Small intestine (tissue), 7 donors: Measurements from ENCODE around the gene R3HDM1. TPM values are rescaled to one million over a fixed set of nuclear protein-coding genes. Genes with fewer than 3 reads are reported as not detected.
"Not testable (repeated sequence)": the region's sequence is repeated elsewhere in the genome, so short reads cannot be mapped to it uniquely, and the experiment has no call there.

Experiments
- DNase-seq, 2 donors: peaks; one replicate each; pipeline versions ENCODE4 v3.0.0 to v3.0.0-alpha.2; 2013
- FAIRE-seq: peaks from 2 replicates; lab custom pipeline; 2012; peaks lifted over from hg19 to GRCh38; lab: Jason Lieb, UNC
- H3K27ac ChIP-seq, 3 donors: one replicate each; pipeline ENCODE4 v1.5.1; 2013; ENCODE audit warnings: low read length in 2 of 3, mild to moderate bottlenecking in 2 of 3, control low read depth in 1 of 3, inconsistent platforms in 1 of 3, low read depth in 1 of 3, moderate library complexity in 1 of 3
- H3K27me3 ChIP-seq, 3 donors: one replicate each; pipeline ENCODE4 v1.6.1; 2013; ENCODE audit warnings: low read length in 3 of 3, inconsistent platforms in 1 of 3; ENCODE audit not compliant: control insufficient read depth in 3 of 3, insufficient read depth in 3 of 3
- H3K36me3 ChIP-seq, 3 donors: one replicate each; pipeline ENCODE4 v1.6.1; 2013; ENCODE audit warnings: low read length in 3 of 3, inconsistent platforms in 1 of 3, low read depth in 1 of 3, mild to moderate bottlenecking in 1 of 3, moderate library complexity in 1 of 3; ENCODE audit not compliant: control insufficient read depth in 3 of 3, insufficient read depth in 2 of 3
- H3K4me1 ChIP-seq, 3 donors: one replicate each; pipeline ENCODE4 v1.6.1; 2013; ENCODE audit warnings: low read length in 2 of 3, inconsistent platforms in 1 of 3, low read depth in 1 of 3, mild to moderate bottlenecking in 1 of 3, moderate library complexity in 1 of 3; ENCODE audit not compliant: control insufficient read depth in 3 of 3, insufficient read depth in 2 of 3
- H3K4me3 ChIP-seq, 3 donors: one replicate each; pipeline ENCODE4 v1.5.1; 2013; ENCODE audit warnings: low read length in 3 of 3, control low read depth in 1 of 3, inconsistent platforms in 1 of 3, low read depth in 1 of 3, mild to moderate bottlenecking in 1 of 3, moderate library complexity in 1 of 3
- H3K9me3 ChIP-seq, 2 donors: one replicate each; pipeline ENCODE4 v1.6.1; 2013; ENCODE audit warnings: low read depth in 1 of 2, low read length in 1 of 2; ENCODE audit not compliant: control insufficient read depth in 2 of 2, insufficient read depth in 1 of 2
- WGBS, 3 donors: extraction: QIAGEN DNeasy Blood & Tissue Kit; methylation state at CpG; one replicate each; pipeline ENCODE4 v1.1.7; 2013; 5-methylcytosine and 5-hydroxymethylcytosine counted together
- polyA plus RNA-seq, 4 donors: library from polyadenylated mRNA; stranded (reverse) in 3 of 4; unstranded in 1 of 4; fragments of 200-250 nt in 3 of 4; fragments of 120-200 nt in 1 of 4; gene quantifications; one replicate each; pipeline versions ENCODE4 v1.2.1 to v1.2.3, GENCODE V29; 2013
- donor health status: healthy with polysubstance abuse.
- donor health status: control.
- donor health status: control.
- donor health status: Bipolar disorder and iron deficiency.
- donor health status: healthy.

R3HDM1 gene
- polyA plus RNA-seq, 4 donors, result 5.4 to 20.4 (median 10.2) TPM

GRCh38 chr2:135636982-135637381, 105.7 kb downstream of the R3HDM1 start:
- Histone ChIP-seq H3K4me3 (no peak overlapping the region), H3K4me1 (peaks cover 0 to 2% (median 0%) of the 10 kb centered on the region in 3 donors), H3K9me3 (no peaks in the 10 kb centered on the region), H3K27me3 (no peaks in the 10 kb centered on the region), H3K36me3 (peaks cover 3 to 12% (median 8%) of the 10 kb centered on the region in 3 donors), H3K27ac (no peak overlapping the region)
- 91 to 100% (median 100%) methylated on average over 1 of the region's 1 CpG for whole genome bisulfite sequencing, 3 donors
- FAIRE-seq (no peak), DNase-seq (no peak)

- peaks cover 3 to 12% (median 8%) of the 10 kb centered on the region in 3 donors for H3K36me3 ChIP-seq
- H3K9me3 ChIP-seq, result no peaks in the 10 kb centered on the region
- H3K4me1 ChIP-seq, result peaks cover 0 to 2% (median 0%) of the 10 kb centered on the region in 3 donors
- H3K4me3 ChIP-seq, result no peak overlapping the region
- H3K27ac ChIP-seq, result no peak overlapping the region
- DNase-seq (no peak), FAIRE-seq (no peak)
- no peaks in the 10 kb centered on the region for H3K27me3 ChIP-seq
- 78 to 81% (median 79%) methylated on average over 4 of the region's 4 CpGs for WGBS, 3 donors
Observed at GRCh38 chr2:135637456-135638087, 106.3 kb downstream of the R3HDM1 start.

GRCh38 chr2:135638825-135639224, 107.5 kb downstream of the R3HDM1 start:
- Histone ChIP-seq H3K36me3 (peaks cover 3 to 12% (median 8%) of the 10 kb centered on the region in 3 donors), H3K4me3 (no peak overlapping the region), H3K27me3 (no peaks in the 10 kb centered on the region), H3K4me1 (peaks cover 0 to 2% (median 0%) of the 10 kb centered on the region in 3 donors), H3K9me3 (no peaks in the 10 kb centered on the region), H3K27ac (no peak overlapping the region)
- DNase-seq (no peak), FAIRE-seq (no peak)
- WGBS, 3 donors, result 85 to 93% (median 88%) methylated on average over 3 of the region's 3 CpGs

GRCh38 chr2:135641156-135642068, 110.1 kb downstream of the R3HDM1 start:
- WGBS, 3 donors, result 93 to 97% (median 95%) methylated on average over 7 of the region's 7 CpGs
- Histone ChIP-seq H3K36me3 (peaks cover 3 to 16% (median 8%) of the 10 kb centered on the region in 3 donors), H3K4me1 (no peaks in the 10 kb centered on the region), H3K4me3 (no peak overlapping the region), H3K27me3 (no peaks in the 10 kb centered on the region), H3K9me3 (no peaks in the 10 kb centered on the region), H3K27ac (no peak overlapping the region)
- DNase-seq, result no peak
- no peak for FAIRE-seq

GRCh38 chr2:135647836-135648579, 116.7 kb downstream of the R3HDM1 start:
- DNase-seq, result no peak
- no peak for FAIRE-seq
- no peaks in the 10 kb centered on the region for H3K4me1 ChIP-seq
- WGBS, 3 donors, result 64 to 70% (median 66%) methylated on average over 2 of the region's 2 CpGs
- H3K27ac ChIP-seq, result no peak overlapping the region
- H3K36me3 ChIP-seq, result peaks cover 0 to 14% (median 0%) of the 10 kb centered on the region in 3 donors
- no peaks in the 10 kb centered on the region for H3K27me3 ChIP-seq
- no peak overlapping the region for H3K4me3 ChIP-seq
- no peaks in the 10 kb centered on the region for H3K9me3 ChIP-seq

GRCh38 chr2:135650721-135651120, 119.4 kb downstream of the R3HDM1 start:
- FAIRE-seq (no peak), DNase-seq (no peak)
- Histone ChIP-seq H3K36me3 (peaks cover 0 to 16% (median 2%) of the 10 kb centered on the region in 3 donors), H3K4me3 (no peak overlapping the region), H3K27me3 (no peaks in the 10 kb centered on the region), H3K27ac (no peak overlapping the region), H3K4me1 (no peaks in the 10 kb centered on the region), H3K9me3 (no peaks in the 10 kb centered on the region)
- 94 to 97% (median 97%) methylated on average over 1 of the region's 1 CpG for WGBS, 3 donors

- H3K27me3 ChIP-seq, result no peaks in the 10 kb centered on the region
Observed at GRCh38 chr2:135651717-135652116, 120.4 kb downstream of the R3HDM1 start.

GRCh38 chr2:135654239-135654638, 123.0 kb downstream of the R3HDM1 start:
- DNase-seq, H3K4me1 ChIP-seq, H3K27ac ChIP-seq, H3K9me3 ChIP-seq, H3K4me3 ChIP-seq, FAIRE-seq, H3K27me3 ChIP-seq: not testable (repeated sequence)
- WGBS, 3 donors, result 96 to 98% (median 96%) methylated on average over 5 of the region's 5 CpGs
- peaks cover 2 to 23% (median 2%) of the 10 kb centered on the region in 3 donors for H3K36me3 ChIP-seq

More at GRCh38 chr2:135651717-135652116, 120.4 kb downstream of the R3HDM1 start:
- H3K9me3 ChIP-seq, result no peaks in the 10 kb centered on the region
- DNase-seq (no peak), FAIRE-seq (no peak)
- H3K4me1 ChIP-seq, result no peaks in the 10 kb centered on the region
- no peak overlapping the region for H3K27ac ChIP-seq
- H3K36me3 ChIP-seq, result peaks cover 0 to 12% (median 2%) of the 10 kb centered on the region in 3 donors
- 88 to 100% (median 92%) methylated on average over 3 of the region's 3 CpGs for WGBS, 3 donors
- no peak overlapping the region for H3K4me3 ChIP-seq
